ENCODE results near the gene PROS1.
A peak's percentile ranks its signal among the peaks of the same experiment; 100 is the strongest.
"Not testable (repeated sequence)": the region's sequence is repeated elsewhere in the genome, so short reads cannot be mapped to it uniquely, and the experiment has no call there.

The PROS1 gene

GRCh38 chr3:93873412-93873811 is 100.3 kb downstream of the PROS1 start:
- not testable (repeated sequence) for DNase-seq (ENCODE audit: low read depth)

GRCh38 chr3:93867425-93867824 is 106.3 kb downstream of the PROS1 start:
- no peak for DNase-seq (ENCODE audit: low read depth)

GRCh38 chr3:93861017-93861416 is 112.7 kb downstream of the PROS1 start:
- DNase-seq (ENCODE audit: low read depth) = peak; percentile 2

- no peak for DNase-seq (ENCODE audit: low read depth)
These were observed 118.3 kb downstream of the PROS1 start for GRCh38 chr3:93855401-93855800.

GRCh38 chr3:93852228-93852627 is 121.5 kb downstream of the PROS1 start:
- not testable (repeated sequence) for DNase-seq (ENCODE audit: low read depth)

GRCh38 chr3:93843981-93844380 is 129.7 kb downstream of the PROS1 start:
- DNase-seq (ENCODE audit: low read depth) = peak; percentile 98

GRCh38 chr3:93839193-93839592 is 134.5 kb downstream of the PROS1 start:
- not testable (repeated sequence) for DNase-seq (ENCODE audit: low read depth)

Data from fibroblast of gingiva (primary cell).